ENCODE data around the gene PDLIM4.
A peak's percentile ranks its signal among the peaks of the same experiment; 100 is the strongest.

Gene PDLIM4

GRCh38 chr5:132268769-132269551, 11.5 kb downstream of the PDLIM4 start:
- DNase-seq, result no peak

DNA sequence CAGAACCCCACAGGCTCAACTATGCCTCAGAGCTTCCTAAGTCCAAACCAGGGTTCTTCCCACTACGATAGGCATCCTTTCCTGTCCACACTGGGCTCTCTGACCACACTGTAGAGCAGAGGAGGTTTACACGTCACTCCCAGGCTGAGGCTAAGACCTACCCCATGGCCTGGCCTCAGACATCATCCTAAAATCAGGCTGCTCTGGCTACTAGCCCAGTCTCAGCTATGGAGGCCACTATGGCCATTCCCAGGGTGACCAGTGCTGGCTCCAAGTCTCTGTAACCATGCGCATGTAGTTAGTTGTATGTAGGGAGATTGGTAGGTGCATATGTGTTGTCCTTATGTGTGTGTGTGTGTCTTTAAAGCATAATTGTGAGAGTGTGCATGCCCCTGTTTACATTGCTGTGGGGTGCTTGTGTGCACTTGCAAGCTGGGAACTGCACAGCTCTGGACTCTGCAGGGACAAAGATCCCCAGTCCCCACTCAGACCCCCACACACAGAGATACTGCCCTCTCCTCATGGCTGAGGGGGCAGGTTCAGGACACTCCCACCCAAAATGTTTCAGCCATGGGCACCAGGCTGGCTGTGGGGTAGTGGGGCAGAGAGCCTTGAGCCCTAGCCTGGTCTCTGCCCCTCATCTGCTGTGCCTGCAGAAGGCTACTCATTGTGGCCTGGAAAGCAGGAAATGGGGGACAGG, 12.3 kb downstream of the PDLIM4 start:
- DNase-seq, result no peak

GRCh38 chr5:132270335-132270665, 12.8 kb downstream of the PDLIM4 start:
- DNase-seq, result no peak

- DNase-seq, result no peak
Observed at GRCh38 chr5:132270706-132271105, 13.2 kb downstream of the PDLIM4 start.

GRCh38 chr5:132271251-132272246, 14.1 kb downstream of the PDLIM4 start:
- no peak for DNase-seq

DNA sequence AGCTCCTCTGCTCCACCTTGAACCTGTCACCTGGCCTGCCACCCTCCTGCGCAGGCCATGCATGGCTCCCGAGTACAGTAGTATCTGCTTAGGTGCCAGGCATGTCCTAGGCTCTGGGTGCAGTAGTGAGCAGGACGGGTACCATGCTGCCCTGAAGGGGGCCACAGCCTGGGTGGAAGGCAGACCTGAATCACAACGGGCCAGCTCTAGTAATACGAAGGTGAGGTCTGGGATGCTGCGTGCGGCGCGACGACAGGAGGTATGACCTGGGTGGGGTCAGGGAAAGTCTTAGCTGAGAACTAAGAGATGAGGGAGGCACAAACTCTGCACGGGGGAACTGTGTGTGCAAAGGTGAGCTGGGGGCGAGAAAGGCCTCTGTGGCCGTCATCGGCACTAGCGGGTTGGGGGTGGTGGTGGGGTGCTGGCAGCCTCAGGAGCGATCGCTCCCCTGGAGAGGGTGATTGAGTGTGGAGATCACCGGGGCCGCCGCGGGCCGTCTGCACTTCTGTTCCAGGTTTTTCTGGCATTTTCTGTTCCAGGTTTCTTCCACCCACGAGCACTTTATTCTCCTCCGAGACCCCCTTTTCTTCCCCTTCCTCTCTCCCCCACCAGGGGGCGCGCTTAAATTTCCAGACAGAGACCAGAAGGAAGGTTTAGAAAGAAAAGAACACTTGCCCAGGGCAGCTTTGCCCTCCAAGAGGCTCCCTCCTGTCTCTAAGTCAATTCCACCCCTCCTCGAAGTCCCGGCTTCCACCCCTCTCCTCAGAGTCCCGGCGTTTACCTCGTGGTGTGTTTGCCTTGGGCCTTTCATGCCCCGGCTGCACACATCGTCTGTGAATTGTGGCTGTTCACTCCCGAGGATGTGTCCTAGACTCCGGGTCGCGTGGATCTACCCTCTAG, 15.1 kb downstream of the PDLIM4 start:
- peak; percentile 31 to 58 (median 36) for DNase-seq

DNA sequence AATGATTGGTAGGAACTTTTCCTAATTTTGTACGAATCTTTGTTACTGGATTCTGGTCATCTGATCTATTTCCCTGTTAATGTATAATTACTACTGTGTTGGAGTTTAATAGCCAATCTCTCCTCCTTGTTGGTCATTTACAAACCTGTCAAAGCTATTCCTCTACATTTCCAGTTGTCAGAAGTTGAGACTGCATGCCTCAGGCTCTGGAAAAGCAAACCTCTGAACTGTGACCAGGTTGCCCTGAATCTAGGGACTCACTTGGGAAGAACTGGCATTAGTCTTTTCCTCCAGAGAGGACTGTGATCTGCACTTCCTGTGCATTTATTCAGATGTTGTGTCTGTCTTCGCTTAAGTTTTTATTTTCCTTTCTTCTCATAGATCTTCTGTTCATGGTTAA, 16.1 kb downstream of the PDLIM4 start:
- no peak for DNase-seq

GRCh38 chr5:132274050-132274792, 16.7 kb downstream of the PDLIM4 start:
- no peak for DNase-seq

DNA sequence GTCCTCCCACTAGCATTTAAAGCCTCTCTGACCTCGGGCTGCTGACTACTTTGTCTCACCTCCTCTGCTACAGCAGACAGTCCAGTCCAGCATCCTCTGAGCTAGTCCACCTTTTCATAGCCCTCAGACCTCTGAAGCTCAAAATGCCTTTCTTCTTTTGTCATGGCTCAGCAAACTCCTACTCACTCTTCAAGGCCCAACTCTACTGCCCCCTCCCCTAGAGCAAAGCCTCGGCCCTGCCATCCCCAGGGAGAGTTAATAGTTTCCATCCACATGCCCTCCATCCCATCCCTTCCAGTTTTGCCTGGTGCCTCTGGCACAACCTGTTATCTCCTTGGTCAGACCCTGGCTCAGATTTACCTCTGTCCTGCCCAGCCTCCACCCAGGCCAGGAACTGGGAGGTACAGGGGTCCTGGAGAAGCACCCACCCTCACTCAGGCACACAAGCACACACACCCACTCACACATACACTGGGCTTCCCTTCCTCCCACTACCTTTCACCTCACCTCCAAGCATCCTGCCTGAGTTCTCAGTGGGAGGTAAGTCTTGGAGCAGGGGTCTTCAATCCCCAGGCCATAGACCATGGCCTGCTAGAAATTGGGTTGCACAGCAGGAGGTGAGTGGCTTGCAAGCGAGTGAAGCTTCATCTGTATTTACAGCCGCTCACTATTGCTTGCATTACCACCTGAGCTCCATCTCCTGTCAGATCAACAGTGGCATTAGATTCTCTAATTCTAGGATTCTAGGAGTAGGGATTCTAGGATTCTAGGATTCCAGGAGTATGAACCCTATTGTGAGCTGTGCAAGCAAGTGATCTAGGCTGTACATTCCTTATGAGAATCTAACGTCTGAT, 18.1 kb downstream of the PDLIM4 start:
- no peak for DNase-seq

DNA sequence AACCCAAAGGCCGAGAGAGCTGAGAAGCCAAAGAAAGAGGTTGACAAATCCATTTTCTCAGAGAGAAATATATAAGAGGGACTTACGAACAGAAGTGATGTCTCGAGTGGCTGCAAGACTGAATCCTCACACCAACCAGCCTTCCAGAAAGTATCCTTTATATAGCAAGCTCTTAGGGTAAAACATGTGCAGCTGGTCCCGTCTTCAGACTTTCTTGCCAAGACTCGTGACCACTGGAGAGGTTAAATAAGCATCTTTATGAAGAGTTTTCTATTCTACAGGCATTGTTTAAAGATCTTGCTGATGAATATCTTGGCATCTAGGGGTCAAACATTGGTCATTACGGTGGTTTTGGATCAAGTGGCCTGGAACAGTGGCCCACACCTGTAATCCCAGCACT, 19.8 kb downstream of the PDLIM4 start:
- DNase-seq, result no peak

- DNase-seq, result no peak
Observed at GRCh38 chr5:132277971-132278853, 20.7 kb downstream of the PDLIM4 start.

GRCh38 chr5:132279801-132280200, 22.3 kb downstream of the PDLIM4 start:
- no peak for DNase-seq

- DNase-seq, result no peak
Observed at GRCh38 chr5:132280371-132281240, 23.1 kb downstream of the PDLIM4 start.

- DNase-seq, result no peak
Observed at GRCh38 chr5:132281856-132282614, 24.5 kb downstream of the PDLIM4 start.

DNA sequence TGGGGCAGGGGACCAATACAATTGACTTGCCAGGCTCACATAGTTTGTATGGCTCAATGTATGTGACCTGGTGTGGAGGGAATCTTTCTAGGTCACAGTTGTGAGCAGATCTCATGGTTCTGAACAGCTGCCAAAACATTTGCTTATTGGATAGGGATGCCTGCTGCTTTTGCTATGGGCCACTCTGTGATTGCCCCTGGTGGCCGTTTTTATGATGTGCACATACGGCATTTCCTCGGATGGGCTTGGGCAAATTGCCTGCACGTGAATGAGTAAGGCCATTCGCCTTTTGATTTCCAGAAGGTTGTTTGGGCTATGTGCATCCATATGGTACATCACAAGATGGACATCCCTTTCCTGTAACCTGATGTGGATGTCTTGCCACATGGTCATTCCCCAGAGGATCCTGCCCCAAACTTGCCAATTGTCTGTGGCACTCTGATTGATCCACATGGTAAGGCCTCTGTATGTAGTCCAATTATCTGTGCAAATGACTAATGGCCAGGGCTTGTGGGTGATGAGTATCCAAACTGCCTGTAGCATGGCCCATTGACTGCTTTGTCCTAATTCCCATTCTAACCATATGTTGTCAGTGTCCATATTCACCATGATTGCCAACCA, 26.0 kb downstream of the PDLIM4 start:
- no peak for DNase-seq

GRCh38 chr5:132289097-132289496, 31.6 kb downstream of the PDLIM4 start:
- no peak for DNase-seq

DNA sequence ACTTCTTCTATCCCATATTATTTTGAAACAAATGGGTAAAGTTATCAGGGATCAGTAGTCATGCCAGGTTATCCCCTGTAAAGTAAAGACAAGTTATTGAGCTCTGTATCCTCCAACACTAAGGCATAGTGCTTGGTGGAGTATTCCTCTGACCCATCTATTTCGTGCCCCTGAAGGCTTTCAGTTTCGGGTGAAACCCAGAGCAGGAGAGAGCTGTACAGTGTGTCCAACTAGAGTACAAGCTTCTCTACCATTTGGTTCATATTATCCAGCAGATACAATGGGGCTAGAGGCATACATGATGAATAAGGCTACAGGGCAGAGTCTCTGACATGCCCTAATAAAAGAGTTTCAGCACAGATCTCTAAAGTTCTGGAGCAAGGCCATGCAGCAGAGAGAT, 33.5 kb downstream of the PDLIM4 start:
- DNase-seq, result no peak
